ENCODE measurements around the gene PLPP4. TPM values are rescaled to one million over a fixed set of nuclear protein-coding genes. Genes with fewer than 3 reads are reported as not detected.

Gene PLPP4
- total and polyA plus RNA-seq, 4 donors, result 12.2 to 37.4 (median 32.9) TPM

GRCh38 chr10:120606051-120606764 is 149.2 kb downstream of the PLPP4 start:
- Histone ChIP-seq H3K27me3 (ENCODE audit: control insufficient read depth, insufficient read depth, low read length) (no peaks in the 10 kb centered on the region), H3K4me3 (ENCODE audit: low read depth, low read length) (no peak overlapping the region), H3K4me1 (ENCODE audit: control insufficient read depth, insufficient read depth, low read length) (peaks cover 5% of the 10 kb centered on the region), H3K27ac (ENCODE audit: low read depth, low read length) (no peak overlapping the region), H3K36me3 (ENCODE audit: control insufficient read depth, insufficient read depth, low read length) (no peaks in the 10 kb centered on the region), H3K9me3 (ENCODE audit: control insufficient read depth, insufficient read depth, low read length) (no peaks in the 10 kb centered on the region)
- WGBS (ENCODE audit: insufficient coverage), result no CpG with 5 or more reads among the region's 5 CpGs
- DNase-seq (ENCODE audit: low read depth in 4 of 6, low spot score in 6 of 6), result no peak

- WGBS (ENCODE audit: insufficient coverage), result no CpG with 5 or more reads among the region's 2 CpGs
- H3K4me1 ChIP-seq (ENCODE audit: control insufficient read depth, insufficient read depth, low read length), result peaks cover 5% of the 10 kb centered on the region
Observed at GRCh38 chr10:120607016-120607709, 150.1 kb downstream of the PLPP4 start.

DNA sequence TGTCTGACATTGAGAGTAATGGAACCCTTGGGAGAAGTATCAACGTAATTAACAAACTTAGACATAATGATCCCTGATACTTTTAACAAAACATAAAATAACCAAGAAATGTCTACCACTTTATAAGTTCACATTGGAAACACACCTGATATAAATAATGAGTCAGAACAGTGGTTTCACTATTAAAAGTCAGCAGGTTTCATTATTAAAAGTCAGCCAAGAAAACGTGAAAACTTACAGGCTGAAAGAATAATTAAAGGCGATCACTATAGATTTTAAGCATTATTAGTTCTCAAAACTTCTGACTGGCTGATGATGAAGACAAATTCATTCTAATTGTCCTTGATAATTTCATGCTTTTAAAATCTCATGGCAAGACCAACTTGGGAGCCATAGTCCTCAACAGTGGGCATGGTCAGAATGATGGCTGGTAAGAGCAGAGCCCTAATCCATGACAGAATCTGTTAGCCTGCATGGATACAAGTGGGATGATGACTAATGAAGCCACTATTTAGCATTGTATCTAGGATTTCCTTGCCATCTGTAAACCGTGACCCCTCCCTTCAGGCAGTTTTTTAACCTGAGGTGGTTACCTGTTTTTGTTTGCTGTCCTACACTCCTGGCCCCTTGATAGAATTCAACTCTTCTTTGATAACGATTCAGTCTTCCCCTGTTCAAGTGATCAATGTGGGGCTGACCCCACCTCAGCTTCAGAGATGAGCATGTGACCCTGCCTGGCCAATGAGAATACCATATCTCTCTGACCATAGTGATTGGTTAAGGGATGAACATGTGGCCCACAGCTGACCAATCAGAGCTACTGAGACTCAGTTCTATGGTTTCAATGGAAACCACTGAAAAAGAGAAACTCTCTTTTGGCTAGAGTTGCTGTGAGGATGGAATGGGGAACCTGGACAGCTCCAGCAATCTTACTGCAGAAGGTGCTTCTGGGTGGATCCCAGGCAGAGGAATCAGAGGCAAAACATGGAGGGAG is 151.0 kb downstream of the PLPP4 start:
- whole genome bisulfite sequencing (ENCODE audit: insufficient coverage), result no CpG with 5 or more reads among the region's 5 CpGs

More at GRCh38 chr10:120607016-120607709, 150.1 kb downstream of the PLPP4 start:
- Histone ChIP-seq H3K36me3 (ENCODE audit: control insufficient read depth, insufficient read depth, low read length) (no peaks in the 10 kb centered on the region), H3K27me3 (ENCODE audit: control insufficient read depth, insufficient read depth, low read length) (no peaks in the 10 kb centered on the region), H3K27ac (ENCODE audit: low read depth, low read length) (no peak overlapping the region), H3K4me3 (ENCODE audit: low read depth, low read length) (no peak overlapping the region), H3K9me3 (ENCODE audit: control insufficient read depth, insufficient read depth, low read length) (no peaks in the 10 kb centered on the region)
- DNase-seq (ENCODE audit: low read depth in 4 of 6, low spot score in 6 of 6), result no peak

GRCh38 chr10:120609006-120609405 is 152.0 kb downstream of the PLPP4 start:
- Histone ChIP-seq H3K27me3 (ENCODE audit: control insufficient read depth, insufficient read depth, low read length) (no peaks in the 10 kb centered on the region), H3K9me3 (ENCODE audit: control insufficient read depth, insufficient read depth, low read length) (no peaks in the 10 kb centered on the region), H3K4me1 (ENCODE audit: control insufficient read depth, insufficient read depth, low read length) (peaks cover 5% of the 10 kb centered on the region), H3K36me3 (ENCODE audit: control insufficient read depth, insufficient read depth, low read length) (no peaks in the 10 kb centered on the region), H3K4me3 (ENCODE audit: low read depth, low read length) (no peak overlapping the region), H3K27ac (ENCODE audit: low read depth, low read length) (no peak overlapping the region)
- DNase-seq (ENCODE audit: low read depth in 4 of 6, low spot score in 6 of 6), result peak in 2 of 6 donors; percentile 61 to 69
- 40% methylated on average over 2 of the region's 5 CpGs for WGBS (ENCODE audit: insufficient coverage)

More for the DNA sequence above, 151.0 kb downstream of the PLPP4 start:
- DNase-seq (ENCODE audit: low read depth in 4 of 6, low spot score in 6 of 6), result no peak
- Histone ChIP-seq H3K36me3 (ENCODE audit: control insufficient read depth, insufficient read depth, low read length) (no peaks in the 10 kb centered on the region), H3K4me1 (ENCODE audit: control insufficient read depth, insufficient read depth, low read length) (peaks cover 5% of the 10 kb centered on the region), H3K27ac (ENCODE audit: low read depth, low read length) (no peak overlapping the region), H3K27me3 (ENCODE audit: control insufficient read depth, insufficient read depth, low read length) (no peaks in the 10 kb centered on the region), H3K9me3 (ENCODE audit: control insufficient read depth, insufficient read depth, low read length) (no peaks in the 10 kb centered on the region), H3K4me3 (ENCODE audit: low read depth, low read length) (no peak overlapping the region)

DNA sequence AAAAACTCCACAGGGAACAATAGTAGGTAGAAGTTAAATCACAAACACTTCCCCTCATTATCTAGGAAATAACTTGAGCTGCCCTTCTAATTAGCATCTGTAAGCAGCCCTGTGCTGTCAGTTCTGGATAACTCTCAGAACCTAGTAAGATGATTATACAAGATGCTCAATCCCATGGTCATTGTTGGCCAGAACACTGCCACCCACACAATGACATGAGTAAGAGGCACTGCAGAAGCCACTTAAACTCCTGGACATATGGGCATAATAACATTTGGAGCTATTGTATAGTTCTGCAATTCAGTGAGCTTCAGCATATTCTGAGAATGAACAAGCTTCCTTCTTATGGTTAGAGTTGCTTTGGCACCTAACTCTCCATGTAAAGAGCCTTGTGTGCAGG is 153.8 kb downstream of the PLPP4 start:
- peak in 1 of 6 donors; percentile 22 for DNase-seq (ENCODE audit: low read depth in 4 of 6, low spot score in 6 of 6)
- no peak overlapping the region for H3K27ac ChIP-seq (ENCODE audit: low read depth, low read length)
- peaks cover under 1% of the 10 kb centered on the region for H3K9me3 ChIP-seq (ENCODE audit: control insufficient read depth, insufficient read depth, low read length)
- peaks cover 5% of the 10 kb centered on the region for H3K4me1 ChIP-seq (ENCODE audit: control insufficient read depth, insufficient read depth, low read length)
- no peaks in the 10 kb centered on the region for H3K27me3 ChIP-seq (ENCODE audit: control insufficient read depth, insufficient read depth, low read length)
- H3K4me3 ChIP-seq (ENCODE audit: low read depth, low read length), result no peak overlapping the region
- no peaks in the 10 kb centered on the region for H3K36me3 ChIP-seq (ENCODE audit: control insufficient read depth, insufficient read depth, low read length)

DNA sequence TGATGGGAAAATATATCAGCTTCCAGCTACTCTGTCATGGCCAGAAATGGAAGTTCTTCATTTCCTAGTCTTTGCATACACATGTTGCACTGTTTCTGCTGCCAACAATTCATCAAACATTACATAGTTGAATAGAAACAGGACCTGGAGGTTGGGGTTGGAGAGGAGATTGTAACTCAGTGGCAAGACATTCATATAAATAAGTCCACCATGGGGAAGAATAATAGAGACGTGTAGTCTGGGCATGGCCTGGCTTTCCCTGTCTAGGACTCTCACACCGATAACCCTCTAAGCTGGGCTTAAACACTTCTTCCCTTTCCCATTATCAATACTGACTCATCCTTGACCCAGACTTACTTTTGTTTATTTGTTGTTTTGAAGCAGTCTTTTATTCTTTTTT is 155.7 kb downstream of the PLPP4 start:
- peaks cover 5% of the 10 kb centered on the region for H3K4me1 ChIP-seq (ENCODE audit: control insufficient read depth, insufficient read depth, low read length)
- H3K36me3 ChIP-seq (ENCODE audit: control insufficient read depth, insufficient read depth, low read length), result no peaks in the 10 kb centered on the region
- no peak for DNase-seq (ENCODE audit: low read depth in 4 of 6, low spot score in 6 of 6)
- H3K27ac ChIP-seq (ENCODE audit: low read depth, low read length), result no peak overlapping the region
- WGBS (ENCODE audit: insufficient coverage), result no CpG with 5 or more reads among the region's 2 CpGs
- H3K4me3 ChIP-seq (ENCODE audit: low read depth, low read length), result no peak overlapping the region
- H3K9me3 ChIP-seq (ENCODE audit: control insufficient read depth, insufficient read depth, low read length), result peaks cover 6% of the 10 kb centered on the region
- no peaks in the 10 kb centered on the region for H3K27me3 ChIP-seq (ENCODE audit: control insufficient read depth, insufficient read depth, low read length)

- Histone ChIP-seq H3K4me1 (ENCODE audit: control insufficient read depth, insufficient read depth, low read length) (peaks cover 5% of the 10 kb centered on the region), H3K36me3 (ENCODE audit: control insufficient read depth, insufficient read depth, low read length) (no peaks in the 10 kb centered on the region), H3K27me3 (ENCODE audit: control insufficient read depth, insufficient read depth, low read length) (no peaks in the 10 kb centered on the region), H3K4me3 (ENCODE audit: low read depth, low read length) (no peak overlapping the region), H3K9me3 (ENCODE audit: control insufficient read depth, insufficient read depth, low read length) (peaks cover 6% of the 10 kb centered on the region), H3K27ac (ENCODE audit: low read depth, low read length) (no peak overlapping the region)
- no CpG with 5 or more reads among the region's 3 CpGs for WGBS (ENCODE audit: insufficient coverage)
- DNase-seq (ENCODE audit: low read depth in 4 of 6, low spot score in 6 of 6), result no peak
Observed at GRCh38 chr10:120613180-120613579, 156.2 kb downstream of the PLPP4 start.

GRCh38 chr10:120614680-120615079 is 157.7 kb downstream of the PLPP4 start:
- Histone ChIP-seq H3K36me3 (ENCODE audit: control insufficient read depth, insufficient read depth, low read length) (no peaks in the 10 kb centered on the region), H3K4me1 (ENCODE audit: control insufficient read depth, insufficient read depth, low read length) (no peaks in the 10 kb centered on the region), H3K9me3 (ENCODE audit: control insufficient read depth, insufficient read depth, low read length) (peaks cover 6% of the 10 kb centered on the region), H3K27ac (ENCODE audit: low read depth, low read length) (no peak overlapping the region), H3K27me3 (ENCODE audit: control insufficient read depth, insufficient read depth, low read length) (no peaks in the 10 kb centered on the region), H3K4me3 (ENCODE audit: low read depth, low read length) (no peak overlapping the region)
- no peak for DNase-seq (ENCODE audit: low read depth in 4 of 6, low spot score in 6 of 6)

- no peaks in the 10 kb centered on the region for H3K36me3 ChIP-seq (ENCODE audit: control insufficient read depth, insufficient read depth, low read length)
- no peak for DNase-seq (ENCODE audit: low read depth in 4 of 6, low spot score in 6 of 6)
- no CpG with 5 or more reads among the region's 3 CpGs for WGBS (ENCODE audit: insufficient coverage)
Observed at GRCh38 chr10:120616311-120616911, 159.4 kb downstream of the PLPP4 start.

More at GRCh38 chr10:120616311-120616911, 159.4 kb downstream of the PLPP4 start:
- no peak overlapping the region for H3K27ac ChIP-seq (ENCODE audit: low read depth, low read length)
- H3K27me3 ChIP-seq (ENCODE audit: control insufficient read depth, insufficient read depth, low read length), result no peaks in the 10 kb centered on the region
- no peaks in the 10 kb centered on the region for H3K4me1 ChIP-seq (ENCODE audit: control insufficient read depth, insufficient read depth, low read length)
- H3K4me3 ChIP-seq (ENCODE audit: low read depth, low read length), result no peak overlapping the region
- peaks cover 6% of the 10 kb centered on the region for H3K9me3 ChIP-seq (ENCODE audit: control insufficient read depth, insufficient read depth, low read length)

All from spinal cord (tissue), 10 donors.